HAP-1 (cell line): ENCODE data around the gene HHATL.
A peak's percentile ranks its signal among the peaks of the same experiment; 100 is the strongest.

Source experiments
- DNase-seq, 2 experiments: peaks; one replicate each; pipeline ENCODE4 v3.0.0-alpha.2; 2016 to 2020; ENCODE audit warnings: low spot score in 2 of 2
- H3K27me3 ChIP-seq: fragments of 250-450 bp; sonication (Bioruptor Pico); 2 replicates; pipeline ENCODE4 v1.5.1; 2020; ENCODE audit warnings: low read depth, mild to moderate bottlenecking, moderate library complexity
- H3K36me3 ChIP-seq: fragments of 250-450 bp; sonication (Bioruptor Pico); replicated peaks from 2 replicates; pipeline ENCODE4 v1.5.1; 2020; ENCODE audit warnings: mild to moderate bottlenecking
- H3K4me1 ChIP-seq: fragments of 250-450 bp; sonication (Bioruptor Pico); 2 replicates; pipeline ENCODE4 v1.5.1; 2020; ENCODE audit warnings: mild to moderate bottlenecking
- H3K4me3 ChIP-seq: fragments of 250-450 bp; sonication (Bioruptor Pico); 2 replicates; pipeline ENCODE4 v1.5.1; 2020; ENCODE audit warnings: mild to moderate bottlenecking, moderate library complexity
- H3K9me3 ChIP-seq: fragments of 250-450 bp; sonication (Bioruptor Pico); 2 replicates; pipeline ENCODE4 v1.5.1; 2020; ENCODE audit warnings: mild to moderate bottlenecking, moderate library complexity
- in situ Hi-C: fragments of 300-500 bp; cut with MboI; formaldehyde crosslinking; loops from 3 replicates; pipeline ENCODE4 v1.14.3; 2020; ENCODE audit warnings: low sequenced_read_pairs, inconsistent platforms, mixed read lengths

Gene HHATL

GRCh38 chr3:42653560-42654330 lies 48.9 kb downstream of the HHATL start, which contains the start of gene ZBTB47:
ZBTB47 (plus strand) TSS chr3:42653697; CDS start chr3:42658356, 4,659 bp downstream.
- Histone ChIP-seq H3K4me1 (peaks cover 13% of the 10 kb centered on the region), H3K9me3 (no peaks in the 10 kb centered on the region), H3K4me3 (peak within 1 kb of the TSS; percentile 46), H3K27me3 (no peaks in the 10 kb centered on the region), H3K36me3 (peaks cover 5% of the 10 kb centered on the region; the same call in 1 of the 2 replicates)
- peak in 1 of 2 experiments; percentile 56 for DNase-seq
- in situ Hi-C loops: no loop called here

- in situ Hi-C loops: no loop called here
- Histone ChIP-seq H3K4me1 (peaks cover 13% of the 10 kb centered on the region), H3K9me3 (no peaks in the 10 kb centered on the region), H3K4me3 (peak overlapping the region; percentile 41; the same call in 1 of the 2 replicates), H3K27me3 (no peaks in the 10 kb centered on the region), H3K36me3 (peaks cover 9% of the 10 kb centered on the region; the same call in 1 of the 2 replicates)
- no peak for DNase-seq
These were observed 49.4 kb downstream of the HHATL start for GRCh38 chr3:42653303-42653559.

- Histone ChIP-seq H3K36me3 (peaks cover 9% of the 10 kb centered on the region; the same call in 1 of the 2 replicates), H3K9me3 (no peaks in the 10 kb centered on the region), H3K27me3 (no peaks in the 10 kb centered on the region), H3K4me3 (no peak overlapping the region), H3K4me1 (peaks cover 13% of the 10 kb centered on the region)
- no peak for DNase-seq
- in situ Hi-C loops: no loop called here
These were observed 49.8 kb downstream of the HHATL start for GRCh38 chr3:42652611-42653302.

- no peak for DNase-seq
- H3K36me3 ChIP-seq: peaks cover 12% of the 10 kb centered on the region; the same call in 1 of the 2 replicates
- in situ Hi-C loops: no loop called here
- no peaks in the 10 kb centered on the region for H3K9me3 ChIP-seq
- H3K27me3 ChIP-seq: no peaks in the 10 kb centered on the region
- H3K4me3 ChIP-seq: no peak overlapping the region
- H3K4me1 ChIP-seq: peaks cover 13% of the 10 kb centered on the region
These were observed 50.4 kb downstream of the HHATL start for GRCh38 chr3:42652251-42652610.

GRCh38 chr3:42651248-42652091 lies 51.1 kb downstream of the HHATL start:
- Histone ChIP-seq H3K4me1 (peaks cover 13% of the 10 kb centered on the region), H3K36me3 (peaks cover 17% of the 10 kb centered on the region), H3K4me3 (no peak overlapping the region), H3K27me3 (no peaks in the 10 kb centered on the region), H3K9me3 (no peaks in the 10 kb centered on the region)
- in situ Hi-C loops: no loop called here
- DNase-seq: no peak

- Histone ChIP-seq H3K4me1 (peaks cover 10% of the 10 kb centered on the region), H3K9me3 (no peaks in the 10 kb centered on the region), H3K36me3 (peaks cover 30% of the 10 kb centered on the region), H3K4me3 (no peak overlapping the region), H3K27me3 (no peaks in the 10 kb centered on the region)
- DNase-seq: no peak
- in situ Hi-C loops: no loop called here
These were observed 52.8 kb downstream of the HHATL start for GRCh38 chr3:42649783-42650182.

- in situ Hi-C loops: no loop called here
- Histone ChIP-seq H3K27me3 (no peaks in the 10 kb centered on the region), H3K4me3 (no peak overlapping the region), H3K36me3 (peaks cover 36% of the 10 kb centered on the region), H3K4me1 (peaks cover 8% of the 10 kb centered on the region; the same call in 1 of the 2 replicates), H3K9me3 (no peaks in the 10 kb centered on the region)
- no peak for DNase-seq
These were observed 53.6 kb downstream of the HHATL start for GRCh38 chr3:42649006-42649405.

- no peaks in the 10 kb centered on the region for H3K27me3 ChIP-seq
- no peak for DNase-seq
- H3K4me3 ChIP-seq: no peak overlapping the region
- in situ Hi-C loops: no loop called here
- peaks cover 46% of the 10 kb centered on the region for H3K36me3 ChIP-seq
- H3K4me1 ChIP-seq: no peaks in the 10 kb centered on the region
- no peaks in the 10 kb centered on the region for H3K9me3 ChIP-seq
These were observed 54.7 kb downstream of the HHATL start for GRCh38 chr3:42647821-42648459.
